ENCODE results near the gene KLHL25. TPM values are rescaled to one million over a fixed set of nuclear protein-coding genes. Genes with fewer than 3 reads are reported as not detected.
"Not testable (repeated sequence)": the region's sequence is repeated elsewhere in the genome, so short reads cannot be mapped to it uniquely, and the experiment has no call there.

The KLHL25 gene
- total RNA-seq (10 to 100 TPM in 1 of 2 donors, 1 to 10 TPM in 1; 9.8 to 12.3 TPM), total RNA-seq (17.2 to 25.1 reads per million in 2 donors)

GRCh38 chr15:85794598-85795336 is at the start of gene KLHL25:
KLHL25 (minus strand) TSS chr15:85794925; CDS start chr15:85769810, 25,115 bp downstream.
- H3K4me1 Mint-ChIP-seq, result peaks cover 40% of the 10 kb centered on the region
- peak within 1 kb of the TSS; percentile 84 for H3K27ac Mint-ChIP-seq
- ATAC-seq, result peak; percentile 96
- H3K27me3 Mint-ChIP-seq, result peaks cover 11% of the 10 kb centered on the region
- peaks cover 3% of the 10 kb centered on the region for H3K36me3 Mint-ChIP-seq (ENCODE audit: low read depth)
- no peaks in the 10 kb centered on the region for H3K9me3 ChIP-seq (ENCODE audit: control insufficient read depth, low read length, poor library complexity, severe bottlenecking)
- peak within 1 kb of the TSS; percentile 92 for H3K4me3 Mint-ChIP-seq
- peak; percentile 85 to 91 (median 87) for DNase-seq

GRCh38 chr15:85840802-85841152 is 46.1 kb upstream of the KLHL25 start:
- no peak overlapping the region for H3K4me3 Mint-ChIP-seq
- DNase-seq (no peak), ATAC-seq (no peak)
- no peaks in the 10 kb centered on the region for H3K9me3 ChIP-seq (ENCODE audit: control insufficient read depth, low read length, poor library complexity, severe bottlenecking)
- peaks cover 13% of the 10 kb centered on the region for H3K27me3 Mint-ChIP-seq
- no peak overlapping the region for H3K27ac Mint-ChIP-seq
- peaks cover 5% of the 10 kb centered on the region for H3K4me1 Mint-ChIP-seq
- H3K36me3 Mint-ChIP-seq (ENCODE audit: low read depth), result no peaks in the 10 kb centered on the region

GRCh38 chr15:85840079-85840801 is 45.5 kb upstream of the KLHL25 start:
- Mint-ChIP-seq H3K4me3 (no peak overlapping the region), H3K36me3 (ENCODE audit: low read depth) (no peaks in the 10 kb centered on the region), H3K27ac (peak overlapping the region; percentile 86), H3K4me1 (peaks cover 5% of the 10 kb centered on the region), H3K27me3 (peaks cover 7% of the 10 kb centered on the region)
- ATAC-seq, result peak; percentile 98
- peak; percentile 64 to 75 (median 75) for DNase-seq
- no peaks in the 10 kb centered on the region for H3K9me3 ChIP-seq (ENCODE audit: control insufficient read depth, low read length, poor library complexity, severe bottlenecking)

GRCh38 chr15:85839643-85840042 is 44.9 kb upstream of the KLHL25 start:
- ATAC-seq, result no peak
- Mint-ChIP-seq H3K27me3 (peaks cover 4% of the 10 kb centered on the region), H3K36me3 (ENCODE audit: low read depth) (no peaks in the 10 kb centered on the region), H3K4me1 (peaks cover 5% of the 10 kb centered on the region), H3K27ac (peak overlapping the region; percentile 86), H3K4me3 (no peak overlapping the region)
- no peaks in the 10 kb centered on the region for H3K9me3 ChIP-seq (ENCODE audit: control insufficient read depth, low read length, poor library complexity, severe bottlenecking)
- DNase-seq, result no peak

GRCh38 chr15:85838655-85839054 is 43.9 kb upstream of the KLHL25 start:
- DNase-seq (no peak), ATAC-seq (no peak)
- peaks cover 5% of the 10 kb centered on the region for H3K4me1 Mint-ChIP-seq
- no peak overlapping the region for H3K4me3 Mint-ChIP-seq
- H3K27ac Mint-ChIP-seq, result no peak overlapping the region
- no peaks in the 10 kb centered on the region for H3K9me3 ChIP-seq (ENCODE audit: control insufficient read depth, low read length, poor library complexity, severe bottlenecking)
- no peaks in the 10 kb centered on the region for H3K36me3 Mint-ChIP-seq (ENCODE audit: low read depth)
- peaks cover 4% of the 10 kb centered on the region for H3K27me3 Mint-ChIP-seq

- H3K4me3 Mint-ChIP-seq, result no peak overlapping the region
- DNase-seq, result no peak
- H3K9me3 ChIP-seq (ENCODE audit: control insufficient read depth, low read length, poor library complexity, severe bottlenecking), result no peaks in the 10 kb centered on the region
- ATAC-seq, result no peak
- H3K36me3 Mint-ChIP-seq (ENCODE audit: low read depth), result no peaks in the 10 kb centered on the region
- no peak overlapping the region for H3K27ac Mint-ChIP-seq
- H3K27me3 Mint-ChIP-seq, result peaks cover 8% of the 10 kb centered on the region
- H3K4me1 Mint-ChIP-seq, result peaks cover 5% of the 10 kb centered on the region
These were observed 43.2 kb upstream of the KLHL25 start for GRCh38 chr15:85837881-85838280.

- ATAC-seq, result no peak
- H3K27ac Mint-ChIP-seq, result no peak overlapping the region
These were observed 42.3 kb upstream of the KLHL25 start for GRCh38 chr15:85837011-85837433.

GRCh38 chr15:85834651-85835050 is 39.9 kb upstream of the KLHL25 start:
- peaks cover 6% of the 10 kb centered on the region for H3K4me1 Mint-ChIP-seq
- peaks cover 14% of the 10 kb centered on the region for H3K27me3 Mint-ChIP-seq
- peaks cover 2% of the 10 kb centered on the region for H3K36me3 Mint-ChIP-seq (ENCODE audit: low read depth)
- no peak for ATAC-seq
- H3K9me3 ChIP-seq (ENCODE audit: control insufficient read depth, low read length, poor library complexity, severe bottlenecking), result no peaks in the 10 kb centered on the region
- no peak overlapping the region for H3K4me3 Mint-ChIP-seq
- H3K27ac Mint-ChIP-seq, result no peak overlapping the region
- no peak for DNase-seq

More at GRCh38 chr15:85837011-85837433, 42.3 kb upstream of the KLHL25 start:
- Mint-ChIP-seq H3K4me1 (peaks cover 5% of the 10 kb centered on the region), H3K36me3 (ENCODE audit: low read depth) (no peaks in the 10 kb centered on the region), H3K27me3 (peaks cover 8% of the 10 kb centered on the region), H3K4me3 (no peak overlapping the region)
- DNase-seq, result no peak
- H3K9me3 ChIP-seq (ENCODE audit: control insufficient read depth, low read length, poor library complexity, severe bottlenecking), result no peaks in the 10 kb centered on the region

- DNase-seq, result no peak
- Mint-ChIP-seq H3K36me3 (ENCODE audit: low read depth) (peaks cover 2% of the 10 kb centered on the region), H3K4me3 (no peak overlapping the region), H3K27ac (no peak overlapping the region), H3K27me3 (peaks cover 18% of the 10 kb centered on the region), H3K4me1 (peaks cover 6% of the 10 kb centered on the region)
- ATAC-seq, result peak; percentile 23
- H3K9me3 ChIP-seq (ENCODE audit: control insufficient read depth, low read length, poor library complexity, severe bottlenecking), result no peaks in the 10 kb centered on the region
These were observed 37.7 kb upstream of the KLHL25 start for GRCh38 chr15:85832394-85832793.

GRCh38 chr15:85831415-85832113 is 36.8 kb upstream of the KLHL25 start:
- DNase-seq (no peak), ATAC-seq (peak; percentile 40)
- Mint-ChIP-seq H3K27me3 (peaks cover 18% of the 10 kb centered on the region), H3K36me3 (ENCODE audit: low read depth) (peaks cover 2% of the 10 kb centered on the region), H3K4me3 (no peak overlapping the region), H3K27ac (no peak overlapping the region), H3K4me1 (peaks cover 6% of the 10 kb centered on the region)
- no peaks in the 10 kb centered on the region for H3K9me3 ChIP-seq (ENCODE audit: control insufficient read depth, low read length, poor library complexity, severe bottlenecking)

GRCh38 chr15:85829754-85830153 is 35.0 kb upstream of the KLHL25 start:
- not testable (repeated sequence) for ATAC-seq; DNase-seq; H3K27ac Mint-ChIP-seq; H3K4me3 Mint-ChIP-seq; H3K9me3 ChIP-seq (ENCODE audit: control insufficient read depth, low read length, poor library complexity, severe bottlenecking); H3K4me1 Mint-ChIP-seq; H3K36me3 Mint-ChIP-seq (ENCODE audit: low read depth)
- peaks cover 17% of the 10 kb centered on the region for H3K27me3 Mint-ChIP-seq

GRCh38 chr15:85828874-85829273 is 34.1 kb upstream of the KLHL25 start:
- Mint-ChIP-seq H3K4me3 (no peak overlapping the region), H3K36me3 (ENCODE audit: low read depth) (peaks cover 2% of the 10 kb centered on the region), H3K27ac (no peak overlapping the region), H3K27me3 (peaks cover 14% of the 10 kb centered on the region), H3K4me1 (peaks cover 8% of the 10 kb centered on the region)
- no peak for DNase-seq
- no peaks in the 10 kb centered on the region for H3K9me3 ChIP-seq (ENCODE audit: control insufficient read depth, low read length, poor library complexity, severe bottlenecking)
- ATAC-seq, result no peak

- Mint-ChIP-seq H3K27ac (no peak overlapping the region), H3K4me1 (peaks cover 8% of the 10 kb centered on the region), H3K27me3 (peaks cover 10% of the 10 kb centered on the region), H3K36me3 (ENCODE audit: low read depth) (peaks cover 2% of the 10 kb centered on the region), H3K4me3 (no peak overlapping the region)
- H3K9me3 ChIP-seq (ENCODE audit: control insufficient read depth, low read length, poor library complexity, severe bottlenecking), result no peaks in the 10 kb centered on the region
- DNase-seq (no peak), ATAC-seq (no peak)
These were observed 33.4 kb upstream of the KLHL25 start for GRCh38 chr15:85828126-85828525.

All from T-helper 17 cell (primary cell).